Neural crest cell (in vitro differentiated cells): ENCODE data around the gene CPNE8. TPM values are rescaled to one million over a fixed set of nuclear protein-coding genes. Genes with fewer than 3 reads are reported as not detected.
"Not testable (repeated sequence)": the region's sequence is repeated elsewhere in the genome, so short reads cannot be mapped to it uniquely, and the experiment has no call there.

Experiments
- DNase-seq: peaks from one replicate; pipeline ENCODE4 v3.0.0; 2021; ENCODE audit warnings: low read depth, mixed read lengths, low spot score
- H3K27ac Mint-ChIP-seq: one replicate; pipeline ENCODE4 v1.8.0; 2021; ENCODE audit warnings: mild to moderate bottlenecking, mixed read lengths; ENCODE audit not compliant: unreplicated experiment
- H3K27me3 Mint-ChIP-seq: 2 replicates; pipeline ENCODE4 v1.8.0; 2021; ENCODE audit warnings: low read depth, mild to moderate bottlenecking, mixed read lengths
- H3K36me3 Mint-ChIP-seq: 2 replicates; pipeline ENCODE4 v1.8.0; 2021; ENCODE audit warnings: low read depth, mild to moderate bottlenecking, mixed read lengths
- H3K4me1 Mint-ChIP-seq: 2 replicates; pipeline ENCODE4 v1.8.0; 2021; ENCODE audit warnings: mixed read lengths
- H3K4me3 Mint-ChIP-seq: one replicate; pipeline ENCODE4 v1.8.0; 2021; ENCODE audit warnings: mild to moderate bottlenecking, mixed read lengths
- H3K9me3 Mint-ChIP-seq: 2 replicates; pipeline ENCODE4 v1.8.0; 2021; ENCODE audit warnings: mixed read lengths
- CTCF ChIP-seq: fragments of 200-600 bp; sonication (generic); conservative IDR thresholded peaks from 2 replicates; pipeline ENCODE4 v1.5.0; 2021; ENCODE audit warnings: antibody characterized with exemption, mild to moderate bottlenecking
- total RNA-seq: library from RNA; stranded (reverse); gene quantifications from 2 replicates; pipeline ENCODE4 v1.2.1, GENCODE V29; 2021

The CPNE8 gene
- total RNA-seq, 1 donor from 2014 or later = 7.0 TPM

- TF ChIP-seq CTCF = no peak
- no peak overlapping the region for H3K4me3 Mint-ChIP-seq
- no peaks in the 10 kb centered on the region for H3K27me3 Mint-ChIP-seq
- H3K9me3 Mint-ChIP-seq = peaks cover under 1% of the 10 kb centered on the region
- no peaks in the 10 kb centered on the region for H3K4me1 Mint-ChIP-seq
- DNase-seq = no peak
- no peak overlapping the region for H3K27ac Mint-ChIP-seq
- peaks cover under 1% of the 10 kb centered on the region for H3K36me3 Mint-ChIP-seq
These were observed 161.3 kb downstream of the CPNE8 start for GRCh38 chr12:38744041-38744440.

- H3K9me3 Mint-ChIP-seq, DNase-seq, H3K4me1 Mint-ChIP-seq, H3K27me3 Mint-ChIP-seq, H3K27ac Mint-ChIP-seq, H3K4me3 Mint-ChIP-seq, H3K36me3 Mint-ChIP-seq: not testable (repeated sequence)
These were observed 162.9 kb downstream of the CPNE8 start for GRCh38 chr12:38742496-38742895.

- Mint-ChIP-seq H3K4me3 (no peak overlapping the region), H3K27ac (no peak overlapping the region), H3K27me3 (no peaks in the 10 kb centered on the region), H3K9me3 (no peaks in the 10 kb centered on the region), H3K4me1 (no peaks in the 10 kb centered on the region), H3K36me3 (no peaks in the 10 kb centered on the region)
- no peak for DNase-seq
- TF ChIP-seq CTCF = no peak
These were observed 168.6 kb downstream of the CPNE8 start for GRCh38 chr12:38736821-38737220.

GRCh38 chr12:38732761-38733160 is 172.6 kb downstream of the CPNE8 start:
- Mint-ChIP-seq H3K27me3 (no peaks in the 10 kb centered on the region), H3K4me1 (no peaks in the 10 kb centered on the region), H3K9me3 (no peaks in the 10 kb centered on the region), H3K27ac (no peak overlapping the region), H3K36me3 (no peaks in the 10 kb centered on the region), H3K4me3 (no peak overlapping the region)
- no peak for TF ChIP-seq CTCF
- DNase-seq = no peak

- Mint-ChIP-seq H3K4me3 (no peak overlapping the region), H3K9me3 (no peaks in the 10 kb centered on the region), H3K27me3 (no peaks in the 10 kb centered on the region)
These were observed 176.5 kb downstream of the CPNE8 start for GRCh38 chr12:38728894-38729293.

More at GRCh38 chr12:38728894-38729293, 176.5 kb downstream of the CPNE8 start:
- no peaks in the 10 kb centered on the region for H3K36me3 Mint-ChIP-seq
- TF ChIP-seq CTCF = no peak
- H3K27ac Mint-ChIP-seq = no peak overlapping the region
- DNase-seq = no peak
- H3K4me1 Mint-ChIP-seq = no peaks in the 10 kb centered on the region
